Measurements from ENCODE around the gene MBLAC1. TPM values are rescaled to one million over a fixed set of nuclear protein-coding genes. Genes with fewer than 3 reads are reported as not detected.

The MBLAC1 gene
- total RNA-seq, 2 donors from 2014 or later = 2.1 to 5.3 TPM

- no peak for ATAC-seq
- Histone ChIP-seq H3K9me3 (no peaks in the 10 kb centered on the region), H3K36me3 (replicated peaks in 1 of 2; ENCODE audit: insufficient read depth in 1 of 2, low read depth in 2 of 2) (no peaks in the 10 kb centered on the region), H3K4me1 (peaks cover 18% of the 10 kb centered on the region), H3K27ac (no peak overlapping the region), H3K4me3 (no peak overlapping the region), H3K27me3 (peaks cover 0 to 13% of the 10 kb centered on the region in 2 donors)
- WGBS, 2 donors = 52 to 56% methylated on average over 14 of the region's 14 CpGs
- no peak for DNase-seq
- intact Hi-C loops (cut with DNase I) = no loop called here
- no peak for TF ChIP-seq POLR2A (IDR thresholded peaks at IDR 0.05)
- TF ChIP-seq CTCF (IDR thresholded peaks at IDR 0.05) = no peak
Observed at GRCh38 chr7:100176096-100177044, 49.6 kb downstream of the MBLAC1 start.

- H3K36me3 ChIP-seq (replicated peaks in 1 of 2; ENCODE audit: insufficient read depth in 1 of 2, low read depth in 2 of 2) = no peaks in the 10 kb centered on the region
- peak; percentile 97 for ATAC-seq
- intact Hi-C loops (cut with DNase I) = no loop called here
- no peaks in the 10 kb centered on the region for H3K9me3 ChIP-seq
- H3K27ac ChIP-seq = no peak within 1 kb of the TSS
- TF ChIP-seq CTCF (IDR thresholded peaks at IDR 0.05) (no peak), POLR2A (IDR thresholded peaks at IDR 0.05) (no peak)
- peaks cover 13% of the 10 kb centered on the region for H3K4me1 ChIP-seq
- peak; percentile 92 to 97 (median 95) for DNase-seq
- peaks cover 0 to 6% of the 10 kb centered on the region in 2 donors for H3K27me3 ChIP-seq
- H3K4me3 ChIP-seq = peak within 1 kb of the TSS in 1 of 2 donors; percentile 15
- WGBS, 2 donors = 1 to 2% methylated on average over 24 to 61 of the region's 78 CpGs
Observed at GRCh38 chr7:100177045-100178001, 50.6 kb downstream of the MBLAC1 start, which contains the start of the genes GPC2 and STAG3. Gene GPC2, minus strand, starts transcription at chr7:100177381. Its CDS starts 182 bp downstream, at chr7:100177199. Gene STAG3, plus strand, starts transcription at chr7:100177918. Its CDS starts 2,639 bp downstream, at chr7:100180557.

MicroRNAs encoded within 50 kb of the gene (microRNA counts, 767-probe panel; counts per million panel counts)
- 736 to 4,918 counts per million in 2 donors for microRNA hsa-miR-106b-5p
- 5,832 to 9,359 counts per million in 2 donors for microRNA hsa-miR-25-3p
- 5,169 to 7,901 counts per million in 2 donors for microRNA hsa-miR-93-5p

Small RNA genes lying within 50 kb of the gene (microRNA-seq; reads per million reads assigned to microRNA genes)
- 697 to 886 reads per million in 2 donors for gene MIR106B (ENCODE audit: borderline number of aligned reads in 2 of 2, borderline replicate concordance in 2 of 2)
- gene MIR25 (ENCODE audit: borderline number of aligned reads in 2 of 2, borderline replicate concordance in 2 of 2) = 286 to 309 reads per million in 2 donors
- gene MIR4658 (ENCODE audit: borderline number of aligned reads in 2 of 2, borderline replicate concordance in 2 of 2) = 0 reads per million in 2 donors
- 1,277 to 1,314 reads per million in 2 donors for gene MIR93 (ENCODE audit: borderline number of aligned reads in 2 of 2, borderline replicate concordance in 2 of 2)

Small RNA genes lying within 50 kb of the gene (small RNA-seq; reads per million reads assigned to genes)
- gene MIR106B = 35.0 reads per million, percentile 95 among the genes with 10 or more reads in this experiment
- gene MIR25 = 705 reads per million, percentile 98 among the genes with 10 or more reads in this experiment
- 22.1 reads per million, percentile 94 among the genes with 10 or more reads in this experiment for gene MIR93

Other genes with a start within 250 kb of the MBLAC1 start
- gene OR2AE1, start 249.9 kb upstream of the MBLAC1 start, total RNA-seq = 1 to 10 TPM in 1 of 2 donors, not detected in 1; 2.0 TPM
- gene TRIM4, start 207.4 kb upstream of the MBLAC1 start, total RNA-seq = 10 to 100 TPM; 31.9 to 41.9 TPM
- gene GJC3, start 197.3 kb upstream of the MBLAC1 start, total RNA-seq = not detected
- gene AZGP1, start 150.9 kb upstream of the MBLAC1 start, total RNA-seq = 100 to 1,000 TPM; 133 to 271 TPM
- 10 to 100 TPM; 31.6 to 40.2 TPM for gene ZKSCAN1, start 111.4 kb upstream of the MBLAC1 start, total RNA-seq
- 10 to 100 TPM; 14.5 to 20.2 TPM for gene ZSCAN21, start 77.2 kb upstream of the MBLAC1 start, total RNA-seq
- gene ZNF3, start 45.2 kb upstream of the MBLAC1 start, total RNA-seq = 10 to 100 TPM; 16.9 to 46.5 TPM
- gene COPS6, start 38.0 kb upstream of the MBLAC1 start, total RNA-seq = 10 to 100 TPM; 15.8 to 16.1 TPM
- gene MCM7, start 25.6 kb upstream of the MBLAC1 start, total RNA-seq = 10 to 100 TPM; 32.6 to 34.5 TPM
- 10 to 100 TPM in 1 of 2 donors, 1 to 10 TPM in 1; 6.0 to 11.2 TPM for gene AP4M1, start 25.3 kb upstream of the MBLAC1 start, total RNA-seq
- gene TAF6, start 7.6 kb upstream of the MBLAC1 start, total RNA-seq = 10 to 100 TPM; 30.4 to 51.7 TPM
- gene CNPY4, start 7.3 kb upstream of the MBLAC1 start, total RNA-seq = 1 to 10 TPM in 1 of 2 donors, under 1 TPM in 1; 0.99 to 2.3 TPM
- 100 to 1,000 TPM in 1 of 2 donors, 10 to 100 TPM in 1; 86.1 to 119 TPM for gene LAMTOR4, start 22.0 kb downstream of the MBLAC1 start, total RNA-seq
- gene TRAPPC14, start 31.8 kb downstream of the MBLAC1 start, total RNA-seq = 10 to 100 TPM in 1 of 2 donors, 1 to 10 TPM in 1; 7.3 to 27.7 TPM
- under 1 TPM in 1 of 2 donors, not detected in 1; 0.26 TPM for gene GAL3ST4, start 41.6 kb downstream of the MBLAC1 start, total RNA-seq
- gene GPC2, start 50.4 kb downstream of the MBLAC1 start, total RNA-seq = 1 to 10 TPM in 1 of 2 donors, under 1 TPM in 1; 0.99 to 1.6 TPM
- gene STAG3, start 51.0 kb downstream of the MBLAC1 start, total RNA-seq = not detected
- gene PVRIG, start 93.0 kb downstream of the MBLAC1 start, total RNA-seq = 1 to 10 TPM in 1 of 2 donors, under 1 TPM in 1; 0.78 to 4.0 TPM
- gene SPDYE3, start 180.7 kb downstream of the MBLAC1 start, total RNA-seq = not detected
- 10 to 100 TPM; 63.3 to 65.6 TPM for gene PILRB, start 231.2 kb downstream of the MBLAC1 start, total RNA-seq
- 1 to 10 TPM in 1 of 2 donors, not detected in 1; 7.0 TPM for gene PILRA, start 246.5 kb downstream of the MBLAC1 start, total RNA-seq